ENCODE results near the gene DUSP9. TPM values are rescaled to one million over a fixed set of nuclear protein-coding genes. Genes with fewer than 3 reads are reported as not detected.

The DUSP9 gene
- polyA plus RNA-seq, 1 experiment = 0.06 TPM

DNA sequence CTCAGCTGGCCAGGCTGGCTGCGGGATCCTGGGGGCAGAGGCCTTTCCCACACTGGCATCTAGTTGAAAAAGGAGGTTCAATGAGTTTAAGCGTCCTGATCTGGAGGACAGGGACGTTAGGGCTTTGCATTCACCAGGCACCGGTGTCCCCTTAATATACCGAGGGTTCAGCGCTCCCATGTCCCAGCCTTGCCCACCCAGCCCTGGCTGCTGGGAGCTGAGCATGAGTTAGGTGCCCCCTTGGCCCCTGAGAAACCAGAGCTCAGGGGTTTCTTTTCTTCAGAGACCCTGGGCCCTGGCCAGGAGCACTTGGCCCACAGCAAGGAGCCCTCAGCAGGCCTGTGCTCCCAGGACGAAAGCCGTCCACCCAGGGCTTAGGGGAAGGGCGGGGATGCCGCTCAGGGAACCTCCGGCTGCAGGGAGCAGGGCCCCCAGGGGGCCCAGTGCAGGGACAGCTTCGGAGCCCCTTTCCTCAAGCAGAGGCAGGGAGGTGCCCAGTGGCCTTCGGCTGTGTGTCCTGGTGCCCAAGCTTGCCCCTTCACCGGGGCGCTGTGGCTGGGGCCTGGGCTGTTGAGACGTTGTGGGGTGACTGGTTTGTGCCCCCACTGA lies 20.9 kb upstream of the DUSP9 start:
- POLR2A ChIA-PET = no interaction called here
- DNase-seq (ENCODE audit: low read depth) = no peak
- Histone ChIP-seq H3K4me3 (ENCODE audit: low read depth, low read length) (no peak overlapping the region), H3K36me3 (ENCODE audit: control insufficient read depth, insufficient read depth, low read length) (no peaks in the 10 kb centered on the region), H3K27me3 (ENCODE audit: control insufficient read depth, insufficient read depth, low read length) (peaks cover 2% of the 10 kb centered on the region; the same call in 1 of the 2 replicates)
- TF ChIP-seq, protein P1, sequence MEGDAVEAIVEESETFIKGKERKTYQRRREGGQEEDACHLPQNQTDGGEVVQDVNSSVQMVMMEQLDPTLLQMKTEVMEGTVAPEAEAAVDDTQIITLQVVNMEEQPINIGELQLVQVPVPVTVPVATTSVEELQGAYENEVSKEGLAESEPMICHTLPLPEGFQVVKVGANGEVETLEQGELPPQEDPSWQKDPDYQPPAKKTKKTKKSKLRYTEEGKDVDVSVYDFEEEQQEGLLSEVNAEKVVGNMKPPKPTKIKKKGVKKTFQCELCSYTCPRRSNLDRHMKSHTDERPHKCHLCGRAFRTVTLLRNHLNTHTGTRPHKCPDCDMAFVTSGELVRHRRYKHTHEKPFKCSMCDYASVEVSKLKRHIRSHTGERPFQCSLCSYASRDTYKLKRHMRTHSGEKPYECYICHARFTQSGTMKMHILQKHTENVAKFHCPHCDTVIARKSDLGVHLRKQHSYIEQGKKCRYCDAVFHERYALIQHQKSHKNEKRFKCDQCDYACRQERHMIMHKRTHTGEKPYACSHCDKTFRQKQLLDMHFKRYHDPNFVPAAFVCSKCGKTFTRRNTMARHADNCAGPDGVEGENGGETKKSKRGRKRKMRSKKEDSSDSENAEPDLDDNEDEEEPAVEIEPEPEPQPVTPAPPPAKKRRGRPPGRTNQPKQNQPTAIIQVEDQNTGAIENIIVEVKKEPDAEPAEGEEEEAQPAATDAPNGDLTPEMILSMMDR (IDR thresholded peaks at IDR 0.05; ENCODE audit: insufficient read depth, low read depth, low read length) = no peak
- CTCF ChIA-PET = no interaction called here

DNA sequence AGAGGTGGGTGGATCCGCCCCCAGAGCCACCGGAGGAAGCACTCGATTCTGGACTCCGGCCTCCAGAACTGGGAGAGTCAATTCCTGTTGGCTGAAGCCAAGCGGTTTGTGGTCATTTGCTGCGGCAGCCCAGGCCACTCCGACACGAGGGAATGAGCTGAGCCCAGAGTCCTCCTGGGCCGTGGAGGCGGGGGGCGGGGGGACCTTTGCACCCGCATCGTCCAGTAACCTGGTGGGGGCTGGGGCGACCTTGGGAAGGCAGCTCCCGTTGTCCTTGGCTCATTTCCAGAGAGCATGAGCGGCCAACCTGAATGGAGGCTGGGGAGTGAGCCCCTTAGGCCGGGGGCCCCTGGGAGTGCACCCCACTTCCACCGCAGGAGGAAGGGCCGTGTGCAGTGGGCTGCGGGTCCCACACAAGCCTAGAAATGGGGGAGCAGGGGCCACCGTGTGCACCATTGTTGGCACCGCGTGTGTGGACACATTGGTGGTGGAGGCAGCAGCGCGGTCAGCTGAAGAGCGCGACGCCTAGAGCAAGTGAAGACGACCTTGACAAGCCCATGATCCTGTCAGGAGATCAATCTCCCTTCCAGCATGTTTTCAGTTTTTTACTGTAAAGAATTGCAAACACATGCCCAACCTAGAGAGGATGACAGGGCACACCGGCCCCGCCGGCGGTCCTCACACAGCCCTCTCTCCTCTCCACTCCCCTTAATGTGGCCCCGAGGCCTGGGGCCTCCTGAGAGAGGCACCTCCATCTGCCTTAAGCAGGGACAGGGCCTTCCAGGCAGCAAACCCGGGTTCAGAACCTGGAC lies 19.9 kb upstream of the DUSP9 start:
- ChIA-PET CTCF (no interaction called here), POLR2A (no interaction called here)
- Histone ChIP-seq H3K27me3 (ENCODE audit: control insufficient read depth, insufficient read depth, low read length) (peaks cover 2% of the 10 kb centered on the region; the same call in 1 of the 2 replicates), H3K4me3 (ENCODE audit: low read depth, low read length) (no peak overlapping the region), H3K36me3 (ENCODE audit: control insufficient read depth, insufficient read depth, low read length) (no peaks in the 10 kb centered on the region)
- no peak for DNase-seq (ENCODE audit: low read depth)
- TF ChIP-seq, protein P1 (IDR thresholded peaks at IDR 0.05; ENCODE audit: insufficient read depth, low read depth, low read length) = no peak

DNA sequence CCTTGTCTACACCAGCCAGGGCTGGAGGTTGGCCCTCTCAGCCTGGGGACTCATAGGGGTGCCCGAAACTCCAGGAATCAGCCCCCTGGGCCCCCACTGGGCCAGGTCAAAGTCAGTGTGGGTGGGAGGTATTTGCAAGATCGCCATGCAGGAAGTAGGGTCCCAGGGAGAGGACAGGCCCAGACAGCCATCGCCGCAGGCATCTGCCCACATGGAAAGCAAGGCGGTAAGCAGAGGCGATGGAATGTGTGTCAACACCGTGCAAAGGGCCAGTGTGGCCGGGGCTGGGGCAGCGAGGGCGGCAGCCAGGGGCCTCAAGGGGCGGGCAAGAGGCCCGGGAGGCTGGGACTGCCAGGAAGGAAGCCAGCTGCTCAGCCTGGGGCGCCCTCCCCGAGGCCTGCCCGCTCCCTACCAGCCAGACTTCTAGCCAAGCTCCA lies 19.3 kb upstream of the DUSP9 start:
- Histone ChIP-seq H3K36me3 (ENCODE audit: control insufficient read depth, insufficient read depth, low read length) (no peaks in the 10 kb centered on the region), H3K4me3 (ENCODE audit: low read depth, low read length) (no peak overlapping the region), H3K27me3 (ENCODE audit: control insufficient read depth, insufficient read depth, low read length) (peaks cover 2% of the 10 kb centered on the region; the same call in 1 of the 2 replicates)
- POLR2A ChIA-PET = no interaction called here
- TF ChIP-seq, protein P1 (IDR thresholded peaks at IDR 0.05; ENCODE audit: insufficient read depth, low read depth, low read length) = no peak
- no peak for DNase-seq (ENCODE audit: low read depth)
- CTCF ChIA-PET = no interaction called here

DNA sequence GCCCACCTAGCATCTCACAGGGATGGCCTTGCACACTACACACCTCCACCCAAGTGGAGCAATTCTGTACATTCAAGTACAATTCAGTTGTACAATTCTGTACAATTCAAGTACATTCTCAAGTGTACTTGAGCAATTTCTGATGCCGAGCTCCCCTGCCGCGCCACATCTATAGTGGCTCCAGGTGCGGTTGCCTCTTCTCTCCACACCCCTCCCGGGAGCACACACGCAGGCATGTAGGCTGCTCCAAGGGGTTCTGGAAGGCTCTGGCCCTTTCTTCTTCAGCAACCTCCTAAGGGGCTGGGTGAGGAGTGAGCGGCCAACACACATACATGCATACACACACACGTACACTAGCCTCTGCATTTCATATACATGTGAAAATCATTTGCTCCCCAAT lies 18.9 kb upstream of the DUSP9 start:
- H3K27me3 ChIP-seq (ENCODE audit: control insufficient read depth, insufficient read depth, low read length) = peaks cover 2% of the 10 kb centered on the region; the same call in 1 of the 2 replicates
- no peak overlapping the region for H3K4me3 ChIP-seq (ENCODE audit: low read depth, low read length)
- ChIA-PET CTCF (no interaction called here), POLR2A (no interaction called here)
- no peaks in the 10 kb centered on the region for H3K36me3 ChIP-seq (ENCODE audit: control insufficient read depth, insufficient read depth, low read length)
- TF ChIP-seq, protein P1 (IDR thresholded peaks at IDR 0.05; ENCODE audit: insufficient read depth, low read depth, low read length) = no peak
- DNase-seq (ENCODE audit: low read depth) = no peak

DNA sequence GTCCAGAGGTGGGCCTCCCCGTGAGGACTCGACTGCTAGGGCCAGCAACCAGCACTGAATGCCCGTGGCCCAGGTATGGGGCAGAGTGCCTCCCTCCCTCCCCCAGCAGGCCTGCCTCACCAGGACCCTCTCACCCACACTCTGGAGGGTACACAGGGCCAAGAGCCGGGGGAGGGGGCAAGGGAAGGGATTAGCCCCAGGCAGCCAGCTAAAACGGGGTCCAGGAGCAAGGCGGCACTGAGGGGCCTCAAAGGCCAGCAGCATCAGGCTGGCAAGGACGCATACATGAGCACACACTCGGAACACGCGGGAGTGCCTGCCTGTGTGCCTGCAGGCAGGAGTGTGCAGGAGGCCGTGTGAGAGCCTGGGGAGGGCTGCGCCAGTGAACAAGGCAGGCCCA lies 18.3 kb upstream of the DUSP9 start:
- TF ChIP-seq, protein P1 (IDR thresholded peaks at IDR 0.05; ENCODE audit: insufficient read depth, low read depth, low read length) = no peak
- ChIA-PET CTCF (no interaction called here), POLR2A (no interaction called here)
- Histone ChIP-seq H3K36me3 (ENCODE audit: control insufficient read depth, insufficient read depth, low read length) (no peaks in the 10 kb centered on the region), H3K4me3 (ENCODE audit: low read depth, low read length) (no peak overlapping the region), H3K27me3 (ENCODE audit: control insufficient read depth, insufficient read depth, low read length) (no peaks in the 10 kb centered on the region; the same call in 1 of the 2 replicates)
- no peak for DNase-seq (ENCODE audit: low read depth)

All from BJ (cell line).